HEK293T (cell line): ENCODE measurements around the gene LRRC8C.

ENCODE experiments used
- FOXA1 ChIP-seq: fragments of 450-650 bp; IDR thresholded peaks from 2 replicates; pipeline ENCODE4 v1.6.1; 2016; ENCODE audit warnings: mild to moderate bottlenecking
- FOXK2 ChIP-seq: fragments of 450-650 bp; IDR thresholded peaks from 2 replicates; pipeline ENCODE4 v1.6.1; 2016; ENCODE audit warnings: mild to moderate bottlenecking
- FOXM1 ChIP-seq: fragments of 450-650 bp; IDR thresholded peaks from 2 replicates; pipeline ENCODE4 v1.6.1; 2017; ENCODE audit warnings: mild to moderate bottlenecking, borderline replicate concordance
- HDGF ChIP-seq: fragments of 450-650 bp; IDR thresholded peaks from 2 replicates; pipeline ENCODE4 v1.6.1; 2017; ENCODE audit warnings: antibody characterized with exemption, borderline replicate concordance
- LEF1 ChIP-seq: fragments of 450-650 bp; IDR thresholded peaks from 2 replicates; pipeline ENCODE4 v1.6.1; 2017; ENCODE audit warnings: mild to moderate bottlenecking, borderline replicate concordance
- NFRKB ChIP-seq: fragments of 450-650 bp; IDR thresholded peaks from 2 replicates; pipeline ENCODE4 v1.6.1; 2016; ENCODE audit warnings: mild to moderate bottlenecking, moderate library complexity
- SP1 ChIP-seq: fragments of 450-650 bp; IDR thresholded peaks from 2 replicates; pipeline ENCODE4 v1.6.1; 2017
- SUZ12 ChIP-seq: fragments of 450-650 bp; IDR thresholded peaks from 2 replicates; pipeline ENCODE4 v1.6.1; 2016; ENCODE audit warnings: mild to moderate bottlenecking
- TARDBP ChIP-seq: fragments of 450-650 bp; IDR thresholded peaks from 2 replicates; pipeline ENCODE4 v1.6.1; 2016

- no peak for TF ChIP-seq LEF1
- no peak for TF ChIP-seq FOXM1
- no peak for TF ChIP-seq TARDBP
- no peak for TF ChIP-seq NFRKB
- no peak for TF ChIP-seq SUZ12
- TF ChIP-seq FOXA1, result no peak
- no peak for TF ChIP-seq SP1
- TF ChIP-seq FOXK2, result no peak
- no peak for TF ChIP-seq HDGF
Measured at GRCh38 chr1:89624715-89625323, 8.1 kb upstream of the LRRC8C start.
